Esophagus (tissue), 2 donors: ENCODE measurements around the gene UPK3A. TPM values are rescaled to one million over a fixed set of nuclear protein-coding genes. Genes with fewer than 3 reads are reported as not detected.
"Not testable (repeated sequence)": the region's sequence is repeated elsewhere in the genome, so short reads cannot be mapped to it uniquely, and the experiment has no call there.

ENCODE experiments used
- H3K27ac ChIP-seq, 2 donors: one replicate each; pipeline ENCODE4 v1.5.1; 2013; ENCODE audit warnings: low read depth in 2 of 2, mild to moderate bottlenecking in 2 of 2, inconsistent platforms in 1 of 2, low read length in 1 of 2, moderate library complexity in 1 of 2
- H3K27me3 ChIP-seq, 2 donors: one replicate each; pipeline ENCODE4 v1.6.1; 2013; ENCODE audit warnings: low read length in 2 of 2, control low read depth in 1 of 2, mild to moderate bottlenecking in 1 of 2; ENCODE audit not compliant: insufficient read depth in 2 of 2, control insufficient read depth in 1 of 2
- H3K36me3 ChIP-seq, 2 donors: one replicate each; pipeline ENCODE4 v1.6.1; 2013; ENCODE audit warnings: low read length in 1 of 2; ENCODE audit not compliant: control insufficient read depth in 2 of 2, insufficient read depth in 2 of 2
- H3K4me1 ChIP-seq, 2 donors: one replicate each; pipeline ENCODE4 v1.6.1; 2013; ENCODE audit warnings: low read length in 1 of 2; ENCODE audit not compliant: control insufficient read depth in 2 of 2, insufficient read depth in 2 of 2
- H3K4me3 ChIP-seq, 2 donors: one replicate each; pipeline ENCODE4 v1.5.1; 2013; ENCODE audit warnings: low read length in 2 of 2, mild to moderate bottlenecking in 2 of 2, low read depth in 1 of 2, moderate library complexity in 1 of 2
- H3K9me3 ChIP-seq, 2 donors: one replicate each; pipeline ENCODE4 v1.6.1; 2013; ENCODE audit warnings: mild to moderate bottlenecking in 2 of 2, low read depth in 1 of 2, low read length in 1 of 2, moderate library complexity in 1 of 2; ENCODE audit not compliant: control insufficient read depth in 2 of 2, insufficient read depth in 1 of 2
- WGBS, 2 donors: extraction: QIAGEN DNeasy Blood & Tissue Kit; methylation state at CpG; one replicate each; pipeline ENCODE4 v1.1.7; 2013; 5-methylcytosine and 5-hydroxymethylcytosine counted together
- polyA plus RNA-seq, 2 donors: library from polyadenylated mRNA; stranded (reverse); fragments of 200-250 nt; gene quantifications; one replicate each; pipeline ENCODE4 v1.2.3, GENCODE V29; 2013
- donor health status: healthy with polysubstance abuse.
- donor health status: Bipolar disorder and iron deficiency.

The UPK3A gene
- polyA plus RNA-seq, 2 donors, result not detected

DNA sequence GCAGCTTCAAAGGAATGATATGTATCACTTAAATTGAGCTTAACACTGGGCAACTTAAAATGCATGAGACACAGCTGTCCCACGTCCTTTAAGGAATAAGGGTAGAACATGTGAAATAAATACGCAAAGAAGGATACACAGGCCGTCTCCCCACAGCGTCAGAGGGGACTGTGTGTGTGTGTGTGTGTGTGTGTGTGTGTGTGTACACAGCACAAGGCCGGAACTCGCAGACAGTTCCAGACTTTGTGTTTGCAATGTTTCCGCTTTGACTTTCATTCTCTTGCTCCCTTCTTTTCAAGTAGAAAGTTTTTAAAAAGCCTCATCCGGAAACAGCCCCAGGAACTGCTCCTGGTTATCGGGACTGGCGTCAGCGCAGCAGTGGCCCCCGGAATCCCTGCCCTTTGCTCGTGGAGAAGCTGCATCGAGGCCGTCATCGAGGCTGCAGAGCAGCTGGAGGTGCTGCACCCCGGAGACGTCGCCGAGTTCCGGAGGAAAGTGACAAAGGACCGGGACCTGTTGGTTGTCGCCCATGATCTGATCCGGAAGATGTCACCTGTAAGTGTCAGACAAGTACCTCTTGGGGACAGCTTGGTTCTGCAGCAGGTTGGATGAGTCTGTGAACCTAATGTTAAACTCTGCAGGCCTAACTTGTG is 38.2 kb downstream of the UPK3A start:
- peaks cover 0 to 2% of the 10 kb centered on the region in 2 donors for H3K4me1 ChIP-seq
- H3K36me3 ChIP-seq, result peaks cover 6 to 23% of the 10 kb centered on the region in 2 donors

DNA sequence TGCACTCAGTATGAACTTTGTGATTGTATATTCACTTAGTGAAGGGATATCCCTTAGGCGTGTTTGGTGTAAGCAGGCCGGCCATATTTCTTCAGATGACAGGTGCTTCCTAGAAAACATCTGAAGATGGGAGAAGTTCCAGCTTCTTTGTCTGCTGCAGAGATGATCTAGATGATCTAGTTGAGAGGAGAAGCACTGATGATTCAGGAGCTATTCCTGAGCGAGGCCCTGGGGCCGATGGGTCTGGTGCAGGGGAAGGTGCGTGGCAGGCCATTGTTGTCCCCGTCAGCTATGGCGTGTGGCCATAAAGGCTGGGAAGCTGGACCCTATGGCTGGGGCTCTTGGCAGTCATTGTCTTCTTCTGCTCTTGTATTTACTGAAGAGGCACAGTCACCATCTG is 38.9 kb downstream of the UPK3A start:
- H3K36me3 ChIP-seq, result peaks cover 6 to 23% of the 10 kb centered on the region in 2 donors

More for the DNA sequence above, 38.2 kb downstream of the UPK3A start:
- WGBS, 2 donors, result 89 to 91% methylated on average over 24 of the region's 24 CpGs
- H3K27me3 ChIP-seq, result no peaks in the 10 kb centered on the region
- no peaks in the 10 kb centered on the region for H3K9me3 ChIP-seq
- no peak overlapping the region for H3K4me3 ChIP-seq
- H3K27ac ChIP-seq, result no peak overlapping the region

DNA sequence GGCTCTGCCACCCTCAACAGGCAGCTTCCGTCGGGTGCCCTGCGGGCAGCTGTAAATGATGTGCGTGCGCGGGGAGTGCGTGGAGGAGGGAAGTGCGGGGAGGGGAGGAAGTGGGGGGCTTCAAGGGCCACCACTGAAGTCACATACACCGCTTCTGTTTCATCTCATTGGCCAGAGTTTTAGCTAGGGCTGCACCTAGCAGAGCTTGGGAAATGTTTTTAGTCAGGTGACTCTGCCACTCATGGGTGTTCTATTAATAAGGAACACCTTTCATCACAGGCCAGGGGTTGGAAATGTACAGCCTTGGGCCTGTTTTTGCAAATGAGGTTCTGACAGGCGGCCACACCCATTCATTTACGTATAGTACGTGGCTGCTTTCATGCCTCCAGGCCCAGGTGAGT is 39.6 kb downstream of the UPK3A start:
- Histone ChIP-seq H3K9me3 (no peaks in the 10 kb centered on the region), H3K4me1 (no peaks in the 10 kb centered on the region), H3K36me3 (peaks cover 6 to 23% of the 10 kb centered on the region in 2 donors), H3K27me3 (no peaks in the 10 kb centered on the region), H3K27ac (no peak overlapping the region), H3K4me3 (no peak overlapping the region)
- WGBS, 2 donors, result 79 to 86% methylated on average over 12 of the region's 12 CpGs

More for the DNA sequence above, 38.9 kb downstream of the UPK3A start:
- 72 to 87% methylated on average over 7 of the region's 7 CpGs for WGBS, 2 donors
- H3K27ac ChIP-seq, result no peak overlapping the region
- no peaks in the 10 kb centered on the region for H3K27me3 ChIP-seq
- peaks cover 0 to 1% of the 10 kb centered on the region in 2 donors for H3K4me1 ChIP-seq
- H3K4me3 ChIP-seq, result no peak overlapping the region
- H3K9me3 ChIP-seq, result no peaks in the 10 kb centered on the region

DNA sequence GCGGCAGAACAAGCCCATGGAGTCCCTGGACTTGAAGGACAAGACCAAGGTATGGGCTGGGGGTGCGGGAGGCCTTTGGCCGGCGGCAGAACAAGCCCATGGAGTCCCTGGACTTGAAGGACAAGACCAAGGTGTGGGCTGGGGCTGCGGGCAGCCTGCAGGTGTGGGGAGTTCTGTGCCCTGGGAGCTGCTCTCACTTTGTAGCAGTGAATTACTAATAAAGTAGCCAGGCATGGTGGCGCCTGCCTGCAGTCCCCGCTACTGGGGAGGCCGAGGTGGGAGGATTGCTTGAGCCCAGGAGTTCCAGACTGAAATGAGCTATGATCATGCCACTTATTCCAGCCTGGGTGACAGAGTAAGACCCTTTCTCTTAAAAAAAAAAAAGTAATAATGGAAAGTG is 43.5 kb downstream of the UPK3A start:
- not testable (repeated sequence) for H3K4me3 ChIP-seq, H3K27ac ChIP-seq, H3K9me3 ChIP-seq, H3K4me1 ChIP-seq, H3K27me3 ChIP-seq
- H3K36me3 ChIP-seq, result peaks cover 7 to 26% of the 10 kb centered on the region in 2 donors
- WGBS, 2 donors, result 85 to 94% methylated on average over 7 of the region's 8 CpGs

DNA sequence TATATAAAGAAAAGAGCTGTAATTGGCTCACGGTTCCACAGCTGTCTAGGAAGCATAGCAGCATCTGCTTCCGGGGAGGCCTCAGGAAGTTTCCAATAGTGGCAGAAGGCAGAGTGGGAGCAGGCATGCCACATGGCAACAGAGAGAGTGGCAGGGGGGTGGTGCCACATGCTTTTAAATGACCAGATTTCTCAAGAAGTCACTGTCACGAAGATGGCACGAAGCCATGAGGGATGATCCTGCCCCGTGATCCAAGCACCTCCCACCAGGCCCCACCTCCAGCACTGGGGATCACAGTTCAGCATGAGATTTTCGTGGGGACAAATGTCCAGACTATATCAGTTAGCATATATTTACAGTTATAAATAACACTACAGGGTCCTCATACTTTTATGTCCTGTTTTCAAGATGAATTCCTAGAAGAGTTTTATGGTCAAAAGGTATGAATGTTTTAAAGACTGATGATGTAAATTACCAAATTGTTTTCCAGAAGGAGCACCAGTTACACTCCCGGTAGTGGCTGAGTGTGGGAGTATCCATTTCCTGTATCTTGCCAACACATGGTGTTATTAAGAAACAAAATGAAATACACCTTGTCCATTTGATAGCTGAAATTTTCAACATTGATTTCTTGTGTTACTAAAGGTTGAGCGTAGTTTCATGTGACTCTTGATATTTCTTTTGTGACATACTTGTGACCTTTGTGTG is 44.2 kb downstream of the UPK3A start:
- Histone ChIP-seq H3K4me3 (no peak overlapping the region), H3K27ac (no peak overlapping the region), H3K9me3 (no peaks in the 10 kb centered on the region), H3K27me3 (no peaks in the 10 kb centered on the region), H3K36me3 (peaks cover 4 to 20% of the 10 kb centered on the region in 2 donors), H3K4me1 (no peaks in the 10 kb centered on the region)
- WGBS, 2 donors, result 69 to 77% methylated on average over 8 of the region's 8 CpGs

DNA sequence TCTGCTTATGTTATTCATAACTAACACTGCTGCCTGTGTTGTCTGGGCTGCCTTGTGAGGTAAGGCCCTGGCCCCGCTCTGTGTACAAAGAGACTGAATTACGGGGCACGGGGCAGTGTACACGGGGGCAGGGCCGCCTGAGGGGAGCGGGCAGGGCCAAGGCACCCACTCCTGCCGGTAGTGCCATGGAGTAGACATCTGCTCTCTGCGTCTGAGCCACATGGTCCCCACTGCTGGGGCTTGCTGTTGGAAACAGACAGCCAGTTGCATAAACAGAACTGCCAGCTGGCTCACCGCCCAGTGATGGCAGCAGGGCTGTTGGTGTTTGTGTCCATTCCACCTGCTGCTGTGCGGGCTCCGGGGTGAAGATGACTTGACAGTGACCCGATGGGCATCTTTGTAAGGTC is 44.8 kb downstream of the UPK3A start:
- Histone ChIP-seq H3K27me3 (no peaks in the 10 kb centered on the region), H3K4me3 (no peak overlapping the region), H3K27ac (no peak overlapping the region), H3K4me1 (no peaks in the 10 kb centered on the region), H3K36me3 (peaks cover 4 to 20% of the 10 kb centered on the region in 2 donors), H3K9me3 (no peaks in the 10 kb centered on the region)
- WGBS, 2 donors, result 81 to 82% methylated on average over 12 of the region's 12 CpGs

DNA sequence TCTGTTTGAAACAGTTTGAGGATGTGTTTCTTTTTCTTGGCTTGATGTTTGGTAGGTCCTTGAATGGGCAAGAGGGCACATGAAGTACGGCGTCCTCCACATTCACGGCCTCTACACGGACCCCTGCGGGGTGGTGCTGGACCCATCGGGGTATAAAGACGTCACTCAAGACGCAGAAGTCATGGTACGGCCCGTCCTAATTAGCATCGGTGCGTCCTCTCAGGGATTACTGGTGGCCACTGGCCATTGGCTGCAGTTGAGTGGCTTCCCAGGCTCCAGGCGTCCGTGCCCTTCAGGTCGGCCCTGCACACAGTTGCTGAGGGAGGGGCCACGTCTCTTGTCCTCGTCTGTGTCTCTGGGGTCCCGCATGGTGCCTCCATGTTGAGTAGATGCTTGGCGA is 45.8 kb downstream of the UPK3A start:
- Histone ChIP-seq H3K27me3 (no peaks in the 10 kb centered on the region), H3K9me3 (no peaks in the 10 kb centered on the region), H3K4me1 (peaks cover 2 to 5% of the 10 kb centered on the region in 2 donors), H3K27ac (no peak overlapping the region), H3K4me3 (no peak overlapping the region), H3K36me3 (peaks cover 4 to 23% of the 10 kb centered on the region in 2 donors)
- WGBS, 2 donors, result 91 to 94% methylated on average over 19 of the region's 19 CpGs

DNA sequence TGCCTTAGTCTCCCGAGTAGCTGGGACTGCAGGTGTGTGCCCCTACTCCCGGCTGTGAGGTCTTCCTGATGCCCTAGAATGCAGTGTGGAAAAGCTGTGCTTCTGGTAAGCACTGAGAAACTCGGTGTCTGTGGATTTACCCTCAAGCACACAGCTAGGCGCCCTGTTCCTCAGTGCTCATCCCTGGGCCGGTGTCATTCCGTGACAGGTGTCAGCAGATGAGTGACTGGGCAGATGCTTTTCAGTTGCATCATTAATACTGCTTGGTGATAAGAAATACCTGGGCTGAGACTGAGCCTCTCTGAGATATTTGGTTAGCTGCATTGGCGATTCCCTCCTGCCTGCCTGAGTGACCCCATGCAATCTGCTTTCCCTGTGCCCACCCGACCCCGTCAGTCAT is 46.7 kb downstream of the UPK3A start:
- Histone ChIP-seq H3K36me3 (peaks cover 4 to 22% of the 10 kb centered on the region in 2 donors), H3K4me1 (peaks cover 2 to 6% of the 10 kb centered on the region in 2 donors), H3K27me3 (no peaks in the 10 kb centered on the region), H3K27ac (no peak overlapping the region), H3K4me3 (no peak overlapping the region), H3K9me3 (no peaks in the 10 kb centered on the region)
- 87 to 93% methylated on average over 9 of the region's 9 CpGs for WGBS, 2 donors

DNA sequence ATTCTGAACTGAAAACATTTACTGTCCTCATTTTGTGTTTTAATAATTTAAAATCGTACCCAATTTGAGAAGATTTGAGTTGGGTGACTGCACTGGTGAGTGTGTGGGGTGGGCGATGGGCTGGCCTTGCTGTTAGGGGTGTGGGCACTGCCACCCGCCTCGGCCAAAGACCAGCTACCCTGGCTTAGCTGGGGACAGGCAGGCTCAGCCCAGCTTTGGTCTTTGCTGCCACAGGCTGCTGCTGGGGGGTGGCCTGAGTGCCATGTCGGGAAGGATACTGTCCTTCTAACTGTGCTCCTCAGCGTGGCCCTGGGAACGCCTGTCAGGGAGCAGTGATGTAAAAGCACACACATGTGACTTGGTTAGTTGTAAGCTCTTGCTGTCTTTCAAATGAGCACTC is 47.3 kb downstream of the UPK3A start:
- Histone ChIP-seq H3K4me1 (peaks cover 2 to 8% of the 10 kb centered on the region in 2 donors), H3K27ac (no peak overlapping the region), H3K27me3 (no peaks in the 10 kb centered on the region), H3K4me3 (no peak overlapping the region), H3K9me3 (no peaks in the 10 kb centered on the region), H3K36me3 (peaks cover 4 to 22% of the 10 kb centered on the region in 2 donors)
- WGBS, 2 donors, result 93 to 98% methylated on average over 7 of the region's 7 CpGs

DNA sequence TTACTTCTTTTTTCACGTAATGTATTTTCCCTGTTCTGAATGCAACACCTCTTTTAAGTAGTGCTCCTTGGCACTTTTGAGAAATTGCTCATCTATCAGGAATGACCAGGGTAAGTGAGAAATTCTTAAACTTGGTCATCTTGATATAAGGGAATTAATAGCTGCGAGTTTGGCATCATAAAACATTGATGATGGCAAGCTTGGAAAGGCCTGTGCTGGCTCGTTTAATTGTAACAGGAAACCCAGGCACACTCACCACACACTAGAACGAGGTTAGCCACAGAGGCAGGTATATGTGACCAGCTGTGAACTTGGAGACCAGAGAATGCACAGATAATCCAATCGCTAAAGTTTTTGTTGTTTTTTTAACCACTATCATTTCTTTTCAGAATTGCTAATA is 49.3 kb downstream of the UPK3A start:
- Histone ChIP-seq H3K27me3 (no peaks in the 10 kb centered on the region), H3K27ac (no peak overlapping the region), H3K36me3 (peaks cover 4 to 19% of the 10 kb centered on the region in 2 donors), H3K9me3 (no peaks in the 10 kb centered on the region), H3K4me3 (no peak overlapping the region), H3K4me1 (peaks cover 2 to 10% of the 10 kb centered on the region in 2 donors)
- WGBS, 2 donors, result 38 to 41% methylated on average over 5 of the region's 5 CpGs
